Colonic mucosa (tissue), 4 donors: Measurements from ENCODE around the gene LHFPL2. TPM values are rescaled to one million over a fixed set of nuclear protein-coding genes. Genes with fewer than 3 reads are reported as not detected.

Experiments
- DNase-seq: peaks from one replicate; pipeline ENCODE4 v3.0.0-alpha.2; 2020
- H3K27ac ChIP-seq: fragments of 200-600 bp; one replicate; pipeline ENCODE4 v1.8.0; 2021
- H3K27me3 ChIP-seq: fragments of 200-600 bp; one replicate; pipeline ENCODE4 v1.8.0; 2021
- H3K36me3 ChIP-seq: fragments of 200-600 bp; one replicate; pipeline ENCODE4 v1.8.0; 2021
- H3K4me1 ChIP-seq: fragments of 200-600 bp; one replicate; pipeline ENCODE4 v1.8.0; 2021; ENCODE audit warnings: mild to moderate bottlenecking
- H3K4me3 ChIP-seq: fragments of 200-600 bp; one replicate; pipeline ENCODE4 v1.8.0; 2021
- H3K9ac ChIP-seq, 2 donors: one replicate each; pipeline ENCODE4 v1.7.0; 2013; ENCODE audit warnings: control low read depth in 2 of 2, low read depth in 2 of 2, low read length in 2 of 2
- H3K9me3 ChIP-seq: fragments of 200-600 bp; one replicate; pipeline ENCODE4 v1.8.0; 2021
- intact Hi-C: fragments of 100-400 bp; cut with DNase I; formaldehyde crosslinking; loops from one replicate; pipeline ENCODE4 v1.14.1; 2022
- total RNA-seq, 2 donors: library from RNA; stranded (reverse); fragmentation: NEBNext Ultra II Directional in 1 of 2; extraction: Animal tissue kit (Norgen Biotek cat#: 25700) in 1 of 2; gene quantifications; one replicate each; pipeline ENCODE4 v1.2.1, GENCODE V29; 2021
- TF ChIP-seq, protein P1 (sequence below): fragments of 200-600 bp; IDR thresholded peaks from one replicate; pipeline ENCODE4 v1.8.0; 2022; ENCODE audit warnings: antibody characterized with exemption, mild to moderate bottlenecking
- donor health status: healthy.
- donor health status: DM: no; HTN: no; CAD: no.
- donor health status: DM: no; HTN: no; CAD: no.

The LHFPL2 gene
- total RNA-seq, 2 donors from 2014 or later: 35.5 to 39.2 TPM

DNA sequence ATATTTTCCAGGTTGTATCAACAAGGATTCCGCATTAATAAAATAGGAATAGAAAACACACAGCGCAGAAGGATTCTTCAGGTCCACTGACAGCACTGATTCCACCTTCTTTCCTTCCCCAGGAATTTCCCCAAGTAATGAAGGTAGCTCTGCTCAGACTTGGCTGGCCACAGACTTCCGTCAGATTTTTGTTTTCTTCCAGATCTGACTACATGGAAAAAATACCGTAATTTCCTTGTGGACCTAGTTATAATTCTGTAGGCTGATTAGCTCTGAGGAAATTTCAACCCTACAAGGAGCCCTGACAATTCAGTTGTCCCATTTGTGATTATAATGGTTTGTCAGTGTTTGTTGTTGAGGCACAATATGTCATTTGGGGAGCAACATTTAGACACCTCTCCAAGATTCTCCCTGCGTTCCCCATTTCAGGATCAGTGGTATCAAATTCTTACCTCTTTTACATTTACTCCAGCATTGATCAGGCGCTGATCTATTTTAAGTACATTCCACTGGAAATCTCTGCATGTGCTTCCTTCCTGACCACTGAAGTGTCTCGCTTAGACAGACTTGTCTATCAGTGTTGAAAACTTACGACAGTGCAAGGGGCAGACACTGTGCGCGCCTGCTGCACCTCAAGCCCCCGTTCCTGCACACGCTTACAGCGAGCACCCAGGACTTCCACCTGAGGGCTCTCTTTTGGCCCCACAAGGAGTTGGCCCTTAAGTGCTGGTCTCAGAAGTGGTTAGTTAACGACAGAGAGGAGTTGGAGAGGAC is 94.8 kb downstream of the LHFPL2 start:
- H3K27me3 ChIP-seq: no peaks in the 10 kb centered on the region
- no peak overlapping the region for H3K27ac ChIP-seq
- no peaks in the 10 kb centered on the region for H3K36me3 ChIP-seq
- no peak overlapping the region for H3K9ac ChIP-seq
- H3K4me1 ChIP-seq: no peaks in the 10 kb centered on the region
- TF ChIP-seq, protein P1, sequence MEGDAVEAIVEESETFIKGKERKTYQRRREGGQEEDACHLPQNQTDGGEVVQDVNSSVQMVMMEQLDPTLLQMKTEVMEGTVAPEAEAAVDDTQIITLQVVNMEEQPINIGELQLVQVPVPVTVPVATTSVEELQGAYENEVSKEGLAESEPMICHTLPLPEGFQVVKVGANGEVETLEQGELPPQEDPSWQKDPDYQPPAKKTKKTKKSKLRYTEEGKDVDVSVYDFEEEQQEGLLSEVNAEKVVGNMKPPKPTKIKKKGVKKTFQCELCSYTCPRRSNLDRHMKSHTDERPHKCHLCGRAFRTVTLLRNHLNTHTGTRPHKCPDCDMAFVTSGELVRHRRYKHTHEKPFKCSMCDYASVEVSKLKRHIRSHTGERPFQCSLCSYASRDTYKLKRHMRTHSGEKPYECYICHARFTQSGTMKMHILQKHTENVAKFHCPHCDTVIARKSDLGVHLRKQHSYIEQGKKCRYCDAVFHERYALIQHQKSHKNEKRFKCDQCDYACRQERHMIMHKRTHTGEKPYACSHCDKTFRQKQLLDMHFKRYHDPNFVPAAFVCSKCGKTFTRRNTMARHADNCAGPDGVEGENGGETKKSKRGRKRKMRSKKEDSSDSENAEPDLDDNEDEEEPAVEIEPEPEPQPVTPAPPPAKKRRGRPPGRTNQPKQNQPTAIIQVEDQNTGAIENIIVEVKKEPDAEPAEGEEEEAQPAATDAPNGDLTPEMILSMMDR: no peak
- H3K9me3 ChIP-seq: no peaks in the 10 kb centered on the region
- intact Hi-C loops: no loop called here
- H3K4me3 ChIP-seq: no peak overlapping the region
- DNase-seq: no peak

DNA sequence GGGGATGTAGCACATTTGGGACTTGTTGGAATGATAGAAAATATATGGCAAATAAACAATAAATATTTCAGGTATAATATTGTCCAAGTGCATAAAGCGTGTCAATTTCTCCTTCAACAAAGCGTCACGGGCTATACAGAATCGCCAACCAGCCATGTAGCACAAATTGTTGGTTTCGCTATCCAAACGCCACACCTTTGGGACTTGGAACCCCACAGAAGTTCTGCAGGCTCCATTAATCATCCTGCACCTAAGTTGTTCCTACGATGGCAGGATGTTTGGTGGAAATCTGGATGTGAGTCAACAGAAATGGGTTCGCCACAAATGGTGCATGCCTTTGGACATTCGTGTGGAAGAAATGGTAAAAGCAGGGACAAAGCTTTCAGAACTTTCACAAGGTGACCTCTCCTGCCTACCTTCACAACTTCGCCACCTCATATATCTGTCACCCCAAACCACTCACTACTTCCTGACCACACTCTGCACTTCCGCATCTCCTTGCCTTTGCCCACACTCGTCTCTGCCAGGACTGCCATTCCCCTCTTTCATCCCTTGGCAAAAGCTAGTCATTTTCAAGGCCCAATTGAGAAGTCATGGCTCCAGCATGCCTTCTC is 95.7 kb downstream of the LHFPL2 start:
- H3K27ac ChIP-seq: no peak overlapping the region
- H3K9ac ChIP-seq: no peak overlapping the region
- H3K36me3 ChIP-seq: no peaks in the 10 kb centered on the region
- H3K27me3 ChIP-seq: no peaks in the 10 kb centered on the region
- intact Hi-C loops: no loop called here
- no peak for DNase-seq
- H3K4me1 ChIP-seq: no peaks in the 10 kb centered on the region
- TF ChIP-seq, protein P1: no peak
- H3K9me3 ChIP-seq: no peaks in the 10 kb centered on the region
- no peak overlapping the region for H3K4me3 ChIP-seq

DNA sequence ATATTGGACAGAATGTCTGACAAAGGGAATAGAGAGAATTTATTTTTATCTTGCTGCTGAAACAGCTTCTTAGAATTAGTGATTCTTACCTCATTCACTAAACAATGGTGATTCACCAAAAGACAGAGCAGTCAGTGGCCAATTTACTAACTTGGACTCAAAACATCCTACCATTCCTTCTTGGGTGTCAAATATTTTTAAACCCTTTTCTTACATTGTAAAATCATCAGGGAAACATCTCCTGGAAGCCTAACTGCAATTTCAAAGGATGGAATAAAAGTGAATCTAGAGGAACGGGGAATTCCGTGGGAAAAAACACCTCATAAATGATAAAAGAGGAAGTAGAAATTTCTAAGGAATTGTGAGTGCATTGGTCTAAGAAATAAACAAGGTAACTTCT is 97.7 kb downstream of the LHFPL2 start:
- DNase-seq: no peak
- Histone ChIP-seq H3K4me3 (no peak overlapping the region), H3K4me1 (no peaks in the 10 kb centered on the region), H3K27me3 (no peaks in the 10 kb centered on the region), H3K9me3 (no peaks in the 10 kb centered on the region), H3K27ac (no peak overlapping the region), H3K9ac (no peak overlapping the region), H3K36me3 (no peaks in the 10 kb centered on the region)
- intact Hi-C loops: no loop called here
- TF ChIP-seq, protein P1: no peak

DNA sequence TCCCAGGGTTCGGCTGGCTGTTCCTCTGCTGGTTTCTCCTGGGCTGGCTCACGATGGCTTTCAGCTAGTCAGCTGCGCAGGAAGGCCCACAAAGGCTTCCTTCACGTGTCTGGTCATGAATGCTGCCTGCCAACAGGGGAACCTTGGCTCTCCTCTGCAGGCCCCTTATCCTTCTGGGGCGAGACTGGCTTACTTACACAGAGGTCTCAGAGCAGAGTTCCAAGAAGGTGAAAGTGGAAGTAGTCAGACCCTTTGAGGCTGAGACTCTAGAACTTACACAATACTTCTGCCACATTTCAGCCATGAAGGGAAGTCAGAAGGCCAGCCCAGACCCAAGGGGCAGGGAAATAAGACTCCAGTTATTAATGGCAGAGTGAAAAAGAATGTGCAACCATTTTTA is 99.5 kb downstream of the LHFPL2 start:
- intact Hi-C loops: no loop called here
- TF ChIP-seq, protein P1: no peak
- Histone ChIP-seq H3K4me1 (no peaks in the 10 kb centered on the region), H3K36me3 (no peaks in the 10 kb centered on the region), H3K4me3 (no peak overlapping the region), H3K27me3 (no peaks in the 10 kb centered on the region), H3K27ac (peak overlapping the region; percentile 9), H3K9ac (no peak overlapping the region), H3K9me3 (no peaks in the 10 kb centered on the region)
- no peak for DNase-seq

DNA sequence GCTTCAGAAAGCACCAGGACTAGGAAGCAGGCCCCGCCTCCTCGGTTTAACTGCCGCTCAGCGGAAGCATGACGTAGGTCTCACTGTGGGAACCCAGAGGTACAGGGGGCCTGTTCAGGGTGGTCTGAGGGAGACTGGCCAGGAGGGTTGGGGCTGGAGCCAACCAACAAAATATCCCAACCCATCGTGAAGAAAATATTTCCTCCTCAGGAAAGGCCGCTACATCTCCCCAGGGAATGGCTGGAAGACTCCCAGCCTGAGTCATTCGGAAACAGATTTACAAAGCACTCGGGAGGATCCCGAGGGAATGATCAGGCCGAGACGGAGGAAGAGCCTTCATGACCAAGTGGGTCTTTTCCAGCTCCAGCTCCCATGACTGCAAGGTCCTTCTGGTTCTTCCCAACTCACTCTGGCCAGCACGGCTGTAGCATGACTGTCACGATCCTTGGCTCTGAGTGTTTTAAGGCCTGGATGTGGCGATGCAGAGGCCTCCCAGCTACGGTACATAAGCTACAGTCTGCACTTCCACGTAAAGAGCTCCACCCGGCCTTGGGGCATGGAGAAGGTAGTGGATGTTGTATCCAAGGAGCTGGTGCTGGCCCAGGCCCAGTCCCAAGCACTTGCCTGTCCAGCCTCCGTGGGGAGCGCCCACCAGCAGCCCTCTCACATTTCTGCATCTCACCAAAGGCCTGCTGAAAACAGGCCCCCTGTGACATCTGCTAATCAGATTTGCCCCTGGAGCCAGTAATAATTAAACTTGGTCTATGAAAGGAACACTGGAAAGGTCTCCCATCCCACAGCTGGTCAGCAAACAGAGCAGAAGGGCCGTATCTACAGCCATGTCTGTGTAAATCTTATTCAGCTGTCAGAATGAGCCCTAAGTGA is 100.6 kb downstream of the LHFPL2 start:
- no peak overlapping the region for H3K4me3 ChIP-seq
- DNase-seq: peak; percentile 56
- TF ChIP-seq, protein P1: no peak
- H3K9me3 ChIP-seq: no peaks in the 10 kb centered on the region
- no peaks in the 10 kb centered on the region for H3K27me3 ChIP-seq
- peak overlapping the region; percentile 29 for H3K27ac ChIP-seq
- no peak overlapping the region for H3K9ac ChIP-seq
- H3K36me3 ChIP-seq: no peaks in the 10 kb centered on the region
- no peaks in the 10 kb centered on the region for H3K4me1 ChIP-seq
- intact Hi-C loops: no loop called here
